WI38 (cell line): ENCODE measurements around the gene C2CD4A.

ENCODE experiments used
- H3K4me3 ChIP-seq: 2 replicates; pipeline ENCODE4 v1.5.1; 2011; ENCODE audit warnings: low read depth, mild to moderate bottlenecking, control low read depth, low read length
- CTCF ChIP-seq: IDR thresholded peaks from 2 replicates; pipeline ENCODE4 v1.5.1; 2012; ENCODE audit warnings: low read depth, mild to moderate bottlenecking, control low read depth, low read length

The C2CD4A gene

GRCh38 chr15:62060113-62060895, 6.5 kb upstream of the C2CD4A start, which contains the start of gene VPS13C:
Gene VPS13C (minus strand): TSS chr15:62060447. CDS start chr15:62060374, 73 bp downstream.
- H3K4me3 ChIP-seq = peak within 1 kb of the TSS; percentile 88
- peak; percentile 66 for TF ChIP-seq CTCF

DNA sequence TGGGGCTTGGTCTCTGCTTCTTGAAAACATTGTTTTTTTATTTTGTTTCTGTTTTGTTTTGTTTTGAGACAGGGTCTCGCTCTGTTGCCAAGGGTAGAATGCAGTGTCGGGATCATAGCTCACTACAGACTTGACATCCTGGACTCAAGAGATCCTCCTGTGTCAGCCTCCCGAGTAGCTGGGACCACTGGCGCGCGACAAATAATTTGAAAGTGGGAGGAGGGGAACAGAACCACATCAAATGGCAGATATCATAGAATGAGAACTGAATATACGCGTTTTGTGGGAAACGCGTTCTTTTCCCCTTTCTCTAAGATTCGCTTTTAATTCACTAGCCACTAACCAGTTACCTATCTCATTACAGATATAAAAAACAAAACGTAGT, 5.9 kb upstream of the C2CD4A start:
- H3K4me3 ChIP-seq = peak overlapping the region; percentile 88
- no peak for TF ChIP-seq CTCF

- no peak for TF ChIP-seq CTCF
- H3K4me3 ChIP-seq = no peak overlapping the region
Measured at GRCh38 chr15:62063825-62064635, 2.7 kb upstream of the C2CD4A start.

GRCh38 chr15:62067448-62068044, 769 bp downstream of the C2CD4A start:
- H3K4me3 ChIP-seq = peak overlapping the region; percentile 5
- TF ChIP-seq CTCF = no peak

GRCh38 chr15:62068071-62068809, 1.5 kb downstream of the C2CD4A start:
- TF ChIP-seq CTCF = no peak
- peak overlapping the region; percentile 43 for H3K4me3 ChIP-seq

- peak overlapping the region; percentile 43 for H3K4me3 ChIP-seq
- TF ChIP-seq CTCF = no peak
Measured at GRCh38 chr15:62068810-62069167, 2.0 kb downstream of the C2CD4A start.
